Jurkat, Clone E6-1 (cell line): Measurements from ENCODE around the gene TMEM35B. TPM values are rescaled to one million over a fixed set of nuclear protein-coding genes. Genes with fewer than 3 reads are reported as not detected.
A peak's percentile ranks its signal among the peaks of the same experiment; 100 is the strongest.
"Not testable (repeated sequence)": the region's sequence is repeated elsewhere in the genome, so short reads cannot be mapped to it uniquely, and the experiment has no call there.

Experiments
- DNase-seq: peaks from one replicate; pipeline ENCODE4 v3.0.0-alpha.2; 2011; ENCODE audit warnings: low read depth, low spot score
- H3K4me3 ChIP-seq: 2 replicates; pipeline ENCODE4 v1.5.1; 2011; ENCODE audit warnings: mild to moderate bottlenecking, low read length, control low read depth, moderate library complexity
- polyA plus RNA-seq: library from polyadenylated mRNA; unstranded; fragments of >200 nt; gene quantifications from one replicate; pipeline ENCODE4 v1.2.1, GENCODE V29; 2012; ENCODE audit warnings: missing spikeins; ENCODE audit not compliant: insufficient read length, insufficient read depth

TMEM35B gene
- polyA plus RNA-seq, result 22.3 TPM

GRCh38 chr1:34984793-34985608 is at the start of gene TMEM35B:
TSS of gene TMEM35B (minus strand) at chr1:34985347. CDS start at chr1:34985305, 42 bp downstream.
- peak within 1 kb of the TSS; percentile 76 for H3K4me3 ChIP-seq
- DNase-seq, result peak; percentile 47

- no peak for DNase-seq
- H3K4me3 ChIP-seq, result no peak overlapping the region
These were observed 48.2 kb upstream of the TMEM35B start for GRCh38 chr1:35033346-35033745.

- no peak for DNase-seq
- peak overlapping the region; percentile 89 for H3K4me3 ChIP-seq
These were observed 47.2 kb upstream of the TMEM35B start for GRCh38 chr1:35032384-35032739.

GRCh38 chr1:35030756-35031446 is 45.8 kb upstream of the TMEM35B start:
- peak overlapping the region; percentile 89 for H3K4me3 ChIP-seq
- no peak for DNase-seq

GRCh38 chr1:35030338-35030737 is 45.2 kb upstream of the TMEM35B start:
- H3K4me3 ChIP-seq, result peak overlapping the region; percentile 89
- no peak for DNase-seq

- H3K4me3 ChIP-seq, result no peak overlapping the region
- no peak for DNase-seq
These were observed 44.6 kb upstream of the TMEM35B start for GRCh38 chr1:35029761-35030160.

- no peak for DNase-seq
- H3K4me3 ChIP-seq, result no peak overlapping the region
These were observed 31.3 kb upstream of the TMEM35B start for GRCh38 chr1:35016406-35016805.

GRCh38 chr1:35014486-35014885 is 29.3 kb upstream of the TMEM35B start:
- no peak overlapping the region for H3K4me3 ChIP-seq
- DNase-seq, result no peak

- no peak overlapping the region for H3K4me3 ChIP-seq
These were observed 20.6 kb upstream of the TMEM35B start for GRCh38 chr1:35005711-35006110.

GRCh38 chr1:35001743-35002142 is 16.6 kb upstream of the TMEM35B start:
- no peak for DNase-seq

More at GRCh38 chr1:35005711-35006110, 20.6 kb upstream of the TMEM35B start:
- no peak for DNase-seq

GRCh38 chr1:34994878-34995277 is 9.7 kb upstream of the TMEM35B start:
- no peak for DNase-seq
- H3K4me3 ChIP-seq, result no peak overlapping the region

More at GRCh38 chr1:35001743-35002142, 16.6 kb upstream of the TMEM35B start:
- no peak overlapping the region for H3K4me3 ChIP-seq

- no peak for DNase-seq
These were observed 3.4 kb upstream of the TMEM35B start for GRCh38 chr1:34988581-34988980.

GRCh38 chr1:34988147-34988546 is 3.0 kb upstream of the TMEM35B start:
- no peak overlapping the region for H3K4me3 ChIP-seq
- DNase-seq, result no peak

More at GRCh38 chr1:34988581-34988980, 3.4 kb upstream of the TMEM35B start:
- no peak overlapping the region for H3K4me3 ChIP-seq

- DNase-seq, result no peak
- H3K4me3 ChIP-seq, result no peak overlapping the region
These were observed 1.9 kb upstream of the TMEM35B start for GRCh38 chr1:34987018-34987417.

GRCh38 chr1:34985609-34985904 is 410 bp upstream of the TMEM35B start:
- not testable (repeated sequence) for DNase-seq
- H3K4me3 ChIP-seq, result peak overlapping the region; percentile 76

GRCh38 chr1:34984435-34984792 is 733 bp downstream of the TMEM35B start:
- DNase-seq, result no peak

GRCh38 chr1:34983700-34984355 is 1.3 kb downstream of the TMEM35B start:
- no peak for DNase-seq
- H3K4me3 ChIP-seq, result peak overlapping the region; percentile 76

More at GRCh38 chr1:34984435-34984792, 733 bp downstream of the TMEM35B start:
- H3K4me3 ChIP-seq, result peak overlapping the region; percentile 76

- no peak overlapping the region for H3K4me3 ChIP-seq
- no peak for DNase-seq
These were observed 2.2 kb downstream of the TMEM35B start for GRCh38 chr1:34982820-34983376.

GRCh38 chr1:34980715-34981114 is 4.4 kb downstream of the TMEM35B start:
- no peak overlapping the region for H3K4me3 ChIP-seq
- DNase-seq, result no peak

GRCh38 chr1:34978921-34979320 is 6.2 kb downstream of the TMEM35B start:
- DNase-seq, result no peak
- no peak overlapping the region for H3K4me3 ChIP-seq
